Bronchial epithelial cell (primary cell): ENCODE measurements around the gene KIF3C. TPM values are rescaled to one million over a fixed set of nuclear protein-coding genes. Genes with fewer than 3 reads are reported as not detected.
"Not testable (repeated sequence)": the region's sequence is repeated elsewhere in the genome, so short reads cannot be mapped to it uniquely, and the experiment has no call there.

Experiments
- DNase-seq: peaks from one replicate; pipeline ENCODE4 v3.0.0-alpha.2; 2010; ENCODE audit warnings: low read depth
- FAIRE-seq: peaks from 2 replicates; lab custom pipeline; 2011; peaks lifted over from hg19 to GRCh38; lab: Jason Lieb, UNC
- H3K27me3 ChIP-seq: 2 replicates; pipeline ENCODE4 v1.5.1; 2011; ENCODE audit warnings: low read length; ENCODE audit not compliant: control insufficient read depth, insufficient read depth
- H3K36me3 ChIP-seq: 2 replicates; pipeline ENCODE4 v1.5.1; 2011; ENCODE audit warnings: low read length; ENCODE audit not compliant: control insufficient read depth, insufficient read depth
- H3K4me3 ChIP-seq: 2 replicates; pipeline ENCODE4 v1.5.1; 2011; ENCODE audit warnings: mild to moderate bottlenecking, low read depth, low read length, control low read depth
- total RNA-seq: library from RNA; depleted of rRNA; stranded (reverse); fragments of >200 nt; gene quantifications from 2 replicates; pipeline ENCODE4 v1.2.1, GENCODE V29; 2014
- TF ChIP-seq, protein P1 (sequence below): IDR thresholded peaks from 2 replicates; pipeline ENCODE4 v1.5.1; 2011; ENCODE audit warnings: mild to moderate bottlenecking, moderate library complexity, low read length, control low read depth, inconsistent platforms; ENCODE audit not compliant: insufficient read depth, severe bottlenecking

KIF3C gene
- total RNA-seq, 1 donor from 2014 or later: 1.6 TPM

GRCh38 chr2:25912851-25913695, 69.2 kb downstream of the KIF3C start:
- FAIRE-seq: no peak
- TF ChIP-seq, protein P1, sequence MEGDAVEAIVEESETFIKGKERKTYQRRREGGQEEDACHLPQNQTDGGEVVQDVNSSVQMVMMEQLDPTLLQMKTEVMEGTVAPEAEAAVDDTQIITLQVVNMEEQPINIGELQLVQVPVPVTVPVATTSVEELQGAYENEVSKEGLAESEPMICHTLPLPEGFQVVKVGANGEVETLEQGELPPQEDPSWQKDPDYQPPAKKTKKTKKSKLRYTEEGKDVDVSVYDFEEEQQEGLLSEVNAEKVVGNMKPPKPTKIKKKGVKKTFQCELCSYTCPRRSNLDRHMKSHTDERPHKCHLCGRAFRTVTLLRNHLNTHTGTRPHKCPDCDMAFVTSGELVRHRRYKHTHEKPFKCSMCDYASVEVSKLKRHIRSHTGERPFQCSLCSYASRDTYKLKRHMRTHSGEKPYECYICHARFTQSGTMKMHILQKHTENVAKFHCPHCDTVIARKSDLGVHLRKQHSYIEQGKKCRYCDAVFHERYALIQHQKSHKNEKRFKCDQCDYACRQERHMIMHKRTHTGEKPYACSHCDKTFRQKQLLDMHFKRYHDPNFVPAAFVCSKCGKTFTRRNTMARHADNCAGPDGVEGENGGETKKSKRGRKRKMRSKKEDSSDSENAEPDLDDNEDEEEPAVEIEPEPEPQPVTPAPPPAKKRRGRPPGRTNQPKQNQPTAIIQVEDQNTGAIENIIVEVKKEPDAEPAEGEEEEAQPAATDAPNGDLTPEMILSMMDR: no peak
- Histone ChIP-seq H3K4me3 (no peak overlapping the region), H3K36me3 (no peaks in the 10 kb centered on the region), H3K27me3 (no peaks in the 10 kb centered on the region)
- no peak for DNase-seq

DNA sequence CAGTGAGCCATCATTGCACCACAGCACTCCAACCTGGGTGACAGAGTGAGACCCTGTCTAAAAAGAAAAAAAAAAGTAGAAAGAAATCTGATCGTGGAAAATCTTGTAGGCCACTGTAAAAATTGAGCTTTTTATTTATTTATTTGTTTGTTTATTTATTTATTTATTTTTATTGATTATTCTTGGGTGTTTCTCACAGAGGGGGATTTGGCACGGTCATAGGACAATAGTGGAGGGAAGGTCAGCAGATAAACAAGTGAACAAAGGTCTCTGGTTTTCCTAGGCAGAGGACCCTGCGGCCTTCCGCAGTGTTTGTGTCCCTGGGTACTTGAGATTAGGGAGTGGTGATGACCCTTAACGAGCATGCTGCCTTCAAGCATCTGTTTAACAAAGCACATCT, 72.7 kb downstream of the KIF3C start:
- DNase-seq, H3K36me3 ChIP-seq, FAIRE-seq, H3K4me3 ChIP-seq, H3K27me3 ChIP-seq: not testable (repeated sequence)

DNA sequence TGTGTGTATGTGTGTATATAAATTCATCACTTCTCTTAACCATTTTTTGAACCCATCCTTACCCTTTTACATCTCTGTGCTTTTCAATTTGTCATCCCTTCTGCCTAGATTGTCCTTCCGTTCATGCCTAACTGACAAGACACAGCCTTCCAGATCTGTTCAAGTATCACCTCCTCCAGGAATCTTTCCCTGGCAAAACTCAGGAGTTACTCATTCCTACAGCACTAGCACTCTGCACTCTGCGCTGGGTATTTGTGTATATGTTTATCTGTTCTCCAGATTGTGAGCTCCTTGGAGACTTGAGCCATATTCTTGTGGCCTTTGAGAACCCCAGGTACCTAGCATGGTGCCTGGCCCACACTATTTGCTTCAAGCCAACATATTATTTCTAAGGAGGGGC, 77.2 kb downstream of the KIF3C start:
- FAIRE-seq: no peak
- DNase-seq: no peak
- TF ChIP-seq, protein P1: no peak
- H3K27me3 ChIP-seq: no peaks in the 10 kb centered on the region
- H3K4me3 ChIP-seq: no peak overlapping the region
- H3K36me3 ChIP-seq: no peaks in the 10 kb centered on the region

- DNase-seq (no peak), FAIRE-seq (no peak)
Measured at GRCh38 chr2:25903216-25903776, 79.0 kb downstream of the KIF3C start.

GRCh38 chr2:25899404-25899970, 82.8 kb downstream of the KIF3C start:
- Histone ChIP-seq H3K27me3 (no peaks in the 10 kb centered on the region), H3K36me3 (no peaks in the 10 kb centered on the region), H3K4me3 (no peak overlapping the region)
- TF ChIP-seq, protein P1: no peak
- FAIRE-seq: no peak
- peak; percentile 27 for DNase-seq

More at GRCh38 chr2:25903216-25903776, 79.0 kb downstream of the KIF3C start:
- TF ChIP-seq, protein P1: no peak
- no peak overlapping the region for H3K4me3 ChIP-seq
- H3K27me3 ChIP-seq: no peaks in the 10 kb centered on the region
- H3K36me3 ChIP-seq: no peaks in the 10 kb centered on the region

GRCh38 chr2:25897506-25897905, 84.8 kb downstream of the KIF3C start:
- DNase-seq: no peak
- Histone ChIP-seq H3K4me3 (no peak overlapping the region), H3K36me3 (no peaks in the 10 kb centered on the region), H3K27me3 (no peaks in the 10 kb centered on the region)
- TF ChIP-seq, protein P1: no peak
- FAIRE-seq: no peak

- FAIRE-seq, H3K27me3 ChIP-seq, H3K4me3 ChIP-seq, DNase-seq, H3K36me3 ChIP-seq: not testable (repeated sequence)
Measured at GRCh38 chr2:25896308-25896707, 86.0 kb downstream of the KIF3C start.
